Measurements from ENCODE around the gene COL15A1. TPM values are rescaled to one million over a fixed set of nuclear protein-coding genes. Genes with fewer than 3 reads are reported as not detected.

Gene COL15A1
- total and polyA plus RNA-seq, 2 of the 13 experiments (the other 11 are each of a cell fraction or from before 2014, with no cell fraction given): not detected

- H3K4me2 ChIP-seq (ENCODE audit: low read depth, low read length): no peak overlapping the region
- WGBS (ENCODE audit: low lambda C conversion rate): 24% methylated on average over 3 of the region's 3 CpGs
- H3K9me3 ChIP-seq (ENCODE audit: low read length): no peaks in the 10 kb centered on the region
- no peaks in the 10 kb centered on the region for H4K20me1 ChIP-seq (ENCODE audit: insufficient read depth, low read length)
- H3K27me3 ChIP-seq (ENCODE audit: control insufficient read depth in 1 of 2, insufficient read depth in 2 of 2, low read length in 2 of 2): peaks cover 1 to 20% of the 10 kb centered on the region in 2 experiments; a peak in 3 of 5 replicates
- no TSS peak for BruUV-seq (replicated peaks)
- intact Hi-C loops (cut with micrococcal nuclease; ENCODE audit: unreplicated experiment): no loop called here
- FAIRE-seq (no peak), ATAC-seq (no peak), DNase-seq (ENCODE audit: low spot score) (no peak)
- H2AFZ ChIP-seq (ENCODE audit: low read length): no peak overlapping the region
- no peak overlapping the region for H3K4me3 ChIP-seq (replicated peaks in 1 of 3; ENCODE audit: insufficient read depth in 1 of 3, low read depth in 2 of 3, low read length in 3 of 3)
- in situ Hi-C loops (cut with HindIII; ENCODE audit: extremely low pct_ligation_motif_present, low pct_unique_long_range_greater_than_20kb): no loop called here
- H3K9ac ChIP-seq (ENCODE audit: insufficient read depth, low read depth, low read length): no peak overlapping the region
- H3K27ac ChIP-seq (ENCODE audit: extremely low read length, insufficient read depth, low read length): no peak overlapping the region
- no peaks in the 10 kb centered on the region for H3K4me1 ChIP-seq (ENCODE audit: insufficient read depth, low read length)
- H3K79me2 ChIP-seq (ENCODE audit: insufficient read depth, low read length): no peaks in the 10 kb centered on the region
- ChIA-PET CTCF (ENCODE audit: low intra/inter-chr PET ratio, low total read pairs) (no interaction called here), POLR2A (no interaction called here)
- no peaks in the 10 kb centered on the region for H3K36me3 ChIP-seq (replicated peaks in 1 of 2; ENCODE audit: control insufficient read depth in 1 of 2, insufficient read depth in 2 of 2, low read length in 2 of 2)
- TF ChIP-seq ARHGAP35 (CRISPR knock-in tag; IDR thresholded peaks at IDR 0.05; ENCODE audit: borderline replicate concordance) (no peak), IKZF1 (IDR thresholded peaks at IDR 0.05) (no peak), BRD4 (CRISPR knock-in tag; IDR thresholded peaks at IDR 0.05) (no peak), ZNF552 (CRISPR knock-in tag; IDR thresholded peaks at IDR 0.05; ENCODE audit: borderline replicate concordance) (no peak), ZNF572 (CRISPR knock-in tag; IDR thresholded peaks at IDR 0.05) (no peak), ZFP36L2 (CRISPR knock-in tag; IDR thresholded peaks at IDR 0.05) (no peak), HNF4A (CRISPR knock-in tag; IDR thresholded peaks at IDR 0.05) (no peak), ZNF646 (CRISPR knock-in tag; IDR thresholded peaks at IDR 0.05) (no peak), GZF1 (CRISPR knock-in tag; IDR thresholded peaks at IDR 0.05) (no peak), ZNF614 (CRISPR knock-in tag; IDR thresholded peaks at IDR 0.05; ENCODE audit: borderline replicate concordance) (no peak)
- TF ChIP-seq, protein P1, sequence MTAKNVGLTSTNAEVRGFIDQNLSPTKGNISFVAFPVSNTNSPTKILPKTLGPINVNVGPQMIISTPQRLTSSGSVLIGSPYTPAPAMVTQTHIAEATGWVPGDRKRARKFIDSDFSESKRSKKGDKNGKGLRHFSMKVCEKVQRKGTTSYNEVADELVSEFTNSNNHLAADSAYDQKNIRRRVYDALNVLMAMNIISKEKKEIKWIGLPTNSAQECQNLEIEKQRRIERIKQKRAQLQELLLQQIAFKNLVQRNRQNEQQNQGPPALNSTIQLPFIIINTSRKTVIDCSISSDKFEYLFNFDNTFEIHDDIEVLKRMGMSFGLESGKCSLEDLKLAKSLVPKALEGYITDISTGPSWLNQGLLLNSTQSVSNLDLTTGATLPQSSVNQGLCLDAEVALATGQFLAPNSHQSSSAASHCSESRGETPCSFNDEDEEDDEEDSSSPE (CRISPR knock-in tag; IDR thresholded peaks at IDR 0.05): no peak
- TF ChIP-seq, protein P2, sequence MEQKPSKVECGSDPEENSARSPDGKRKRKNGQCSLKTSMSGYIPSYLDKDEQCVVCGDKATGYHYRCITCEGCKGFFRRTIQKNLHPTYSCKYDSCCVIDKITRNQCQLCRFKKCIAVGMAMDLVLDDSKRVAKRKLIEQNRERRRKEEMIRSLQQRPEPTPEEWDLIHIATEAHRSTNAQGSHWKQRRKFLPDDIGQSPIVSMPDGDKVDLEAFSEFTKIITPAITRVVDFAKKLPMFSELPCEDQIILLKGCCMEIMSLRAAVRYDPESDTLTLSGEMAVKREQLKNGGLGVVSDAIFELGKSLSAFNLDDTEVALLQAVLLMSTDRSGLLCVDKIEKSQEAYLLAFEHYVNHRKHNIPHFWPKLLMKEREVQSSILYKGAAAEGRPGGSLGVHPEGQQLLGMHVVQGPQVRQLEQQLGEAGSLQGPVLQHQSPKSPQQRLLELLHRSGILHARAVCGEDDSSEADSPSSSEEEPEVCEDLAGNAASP (CRISPR knock-in tag; IDR thresholded peaks at IDR 0.05; ENCODE audit: borderline replicate concordance): no peak
- TF ChIP-seq, protein P3, sequence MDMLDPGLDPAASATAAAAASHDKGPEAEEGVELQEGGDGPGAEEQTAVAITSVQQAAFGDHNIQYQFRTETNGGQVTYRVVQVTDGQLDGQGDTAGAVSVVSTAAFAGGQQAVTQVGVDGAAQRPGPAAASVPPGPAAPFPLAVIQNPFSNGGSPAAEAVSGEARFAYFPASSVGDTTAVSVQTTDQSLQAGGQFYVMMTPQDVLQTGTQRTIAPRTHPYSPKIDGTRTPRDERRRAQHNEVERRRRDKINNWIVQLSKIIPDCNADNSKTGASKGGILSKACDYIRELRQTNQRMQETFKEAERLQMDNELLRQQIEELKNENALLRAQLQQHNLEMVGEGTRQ (IDR thresholded peaks at IDR 0.05; ENCODE audit: low read depth, low read length): no peak
- TF ChIP-seq, protein P3 (CRISPR knock-in tag; IDR thresholded peaks at IDR 0.05; ENCODE audit: borderline replicate concordance): no peak
These were observed 97.3 kb downstream of the COL15A1 start for GRCh38 chr9:99040911-99041582.
